ENCODE data around the gene PDE6C. TPM values are rescaled to one million over a fixed set of nuclear protein-coding genes. Genes with fewer than 3 reads are reported as not detected.
A peak's percentile ranks its signal among the peaks of the same experiment; 100 is the strongest.
"Not testable (repeated sequence)": the region's sequence is repeated elsewhere in the genome, so short reads cannot be mapped to it uniquely, and the experiment has no call there.

PDE6C gene
- total and polyA plus RNA-seq, 12 donors, result not detected

DNA sequence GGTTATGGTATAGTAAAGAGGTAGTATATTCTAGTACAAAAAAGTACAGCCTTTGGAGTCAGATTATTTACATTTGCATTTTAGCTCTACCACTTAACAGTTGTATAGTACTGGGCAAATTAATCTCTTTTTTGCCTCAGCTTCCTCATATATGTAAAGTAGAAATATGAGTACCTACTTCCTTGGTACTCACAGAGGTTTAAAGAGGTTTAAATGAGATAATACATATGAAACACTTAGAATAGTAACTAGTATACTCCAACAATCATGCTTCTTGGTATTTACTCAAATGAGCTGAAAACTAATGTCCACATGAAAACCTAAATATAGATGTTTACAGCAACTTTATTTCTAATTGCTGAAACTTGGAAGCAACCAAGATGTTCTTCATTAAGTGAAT, 75.4 kb downstream of the PDE6C start:
- no peak overlapping the region for H3K4me3 ChIP-seq
- DNase-seq, result no peak
- H3K27me3 ChIP-seq, result no peaks in the 10 kb centered on the region
- no peaks in the 10 kb centered on the region for H3K4me1 ChIP-seq
- intact Hi-C loops (cut with DNase I), result loop anchor here in 2 of 10 donors (10.0 kb wide), 1 partner anchor 133 kb away; no protein-coding TSS in a partner anchor
- H3K36me3 ChIP-seq, result peaks cover 0 to 99% (median 20%) of the 10 kb centered on the region in 9 donors
- H3K9me3 ChIP-seq, result no peaks in the 10 kb centered on the region
- ATAC-seq, result no peak
- H3K27ac ChIP-seq, result no peak overlapping the region
- TF ChIP-seq, protein P1, sequence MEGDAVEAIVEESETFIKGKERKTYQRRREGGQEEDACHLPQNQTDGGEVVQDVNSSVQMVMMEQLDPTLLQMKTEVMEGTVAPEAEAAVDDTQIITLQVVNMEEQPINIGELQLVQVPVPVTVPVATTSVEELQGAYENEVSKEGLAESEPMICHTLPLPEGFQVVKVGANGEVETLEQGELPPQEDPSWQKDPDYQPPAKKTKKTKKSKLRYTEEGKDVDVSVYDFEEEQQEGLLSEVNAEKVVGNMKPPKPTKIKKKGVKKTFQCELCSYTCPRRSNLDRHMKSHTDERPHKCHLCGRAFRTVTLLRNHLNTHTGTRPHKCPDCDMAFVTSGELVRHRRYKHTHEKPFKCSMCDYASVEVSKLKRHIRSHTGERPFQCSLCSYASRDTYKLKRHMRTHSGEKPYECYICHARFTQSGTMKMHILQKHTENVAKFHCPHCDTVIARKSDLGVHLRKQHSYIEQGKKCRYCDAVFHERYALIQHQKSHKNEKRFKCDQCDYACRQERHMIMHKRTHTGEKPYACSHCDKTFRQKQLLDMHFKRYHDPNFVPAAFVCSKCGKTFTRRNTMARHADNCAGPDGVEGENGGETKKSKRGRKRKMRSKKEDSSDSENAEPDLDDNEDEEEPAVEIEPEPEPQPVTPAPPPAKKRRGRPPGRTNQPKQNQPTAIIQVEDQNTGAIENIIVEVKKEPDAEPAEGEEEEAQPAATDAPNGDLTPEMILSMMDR (IDR thresholded peaks at IDR 0.05), result no peak

DNA sequence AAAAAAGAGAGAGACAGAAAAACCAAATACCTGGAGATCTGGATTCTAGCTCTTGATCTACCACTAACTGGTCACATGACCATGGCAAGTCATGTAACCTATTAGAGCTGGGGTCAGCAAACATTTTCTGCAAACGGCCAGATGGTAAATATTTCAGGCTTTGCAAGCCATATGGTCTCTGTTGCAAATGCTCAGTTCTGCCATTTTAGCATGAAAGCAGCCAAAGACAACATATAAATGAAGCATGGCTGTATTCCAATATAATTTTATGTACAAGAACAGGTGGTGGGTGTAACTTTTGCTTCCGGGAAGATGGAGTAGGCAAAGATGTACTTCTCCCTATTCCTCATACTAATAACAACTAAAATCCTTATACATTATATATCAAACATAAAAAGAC, 83.4 kb downstream of the PDE6C start:
- Histone ChIP-seq H3K9me3 (no peaks in the 10 kb centered on the region), H3K27me3 (no peaks in the 10 kb centered on the region), H3K4me1 (peaks cover 0 to 5% (median 3%) of the 10 kb centered on the region in 9 donors), H3K36me3 (peaks cover 0 to 94% (median 50%) of the 10 kb centered on the region in 9 donors), H3K27ac (no peak overlapping the region), H3K4me3 (no peak overlapping the region)
- TF ChIP-seq, protein P1 (IDR thresholded peaks at IDR 0.05), result no peak
- ATAC-seq, result no peak
- DNase-seq, result no peak
- intact Hi-C loops (cut with DNase I), result loop anchor here in 1 of 10 donors (10.0 kb wide), 1 partner anchor 341 kb away; no protein-coding TSS in a partner anchor
- WGBS, 2 donors, result 72 to 74% methylated on average over 2 of the region's 2 CpGs

DNA sequence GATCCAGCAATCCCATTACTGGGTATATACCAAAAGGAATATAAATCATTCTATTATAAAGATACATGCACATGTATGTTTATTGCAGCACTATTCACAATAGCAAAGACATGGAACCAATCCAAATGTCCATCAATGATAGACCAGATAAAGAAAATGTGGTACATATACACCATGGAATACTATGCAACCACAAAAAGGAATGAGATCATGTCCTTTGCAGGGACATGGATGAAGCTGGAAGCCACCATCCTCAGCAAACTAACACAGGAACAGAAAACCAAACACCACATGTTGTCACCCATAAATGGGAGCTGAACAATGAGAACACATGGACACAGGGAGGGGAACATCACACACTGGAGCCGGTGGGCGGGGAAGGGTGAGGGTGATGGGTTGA, 84.2 kb downstream of the PDE6C start:
- not testable (repeated sequence) for H3K27me3 ChIP-seq, ATAC-seq, H3K9me3 ChIP-seq, DNase-seq, H3K4me3 ChIP-seq, H3K27ac ChIP-seq
- Histone ChIP-seq H3K36me3 (peaks cover 0 to 85% (median 44%) of the 10 kb centered on the region in 9 donors), H3K4me1 (peaks cover 0 to 13% (median 10%) of the 10 kb centered on the region in 9 donors)
- intact Hi-C loops (cut with DNase I), result loop anchor here in 1 of 10 donors (10.0 kb wide), 1 partner anchor 342 kb away; no protein-coding TSS in a partner anchor
- 97 to 98% methylated on average over 2 of the region's 2 CpGs for WGBS, 2 donors

DNA sequence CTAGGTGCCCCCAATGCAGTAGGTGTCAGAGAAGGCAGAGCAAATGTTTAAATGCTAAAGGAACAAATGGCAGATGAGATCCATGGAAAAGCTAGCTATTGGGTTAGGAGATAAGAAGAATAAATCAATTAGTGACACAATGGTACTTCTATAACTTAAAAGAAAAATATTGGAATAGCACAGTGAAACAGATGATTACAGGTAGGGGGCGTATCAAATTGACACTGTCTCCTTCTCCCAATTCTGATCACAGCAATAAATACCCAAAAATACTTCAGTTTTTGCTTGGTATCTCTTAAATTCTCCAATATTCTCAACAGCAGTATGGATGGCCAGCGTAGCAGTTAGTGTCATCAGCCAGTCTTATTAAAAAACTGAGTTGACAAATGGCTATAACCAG, 84.9 kb downstream of the PDE6C start:
- peaks cover 0 to 16% (median 13%) of the 10 kb centered on the region in 9 donors for H3K4me1 ChIP-seq
- no peaks in the 10 kb centered on the region for H3K9me3 ChIP-seq
- no peaks in the 10 kb centered on the region for H3K27me3 ChIP-seq
- no peak overlapping the region for H3K4me3 ChIP-seq
- TF ChIP-seq, protein P1 (IDR thresholded peaks at IDR 0.05), result no peak
- H3K36me3 ChIP-seq, result peaks cover 0 to 79% (median 40%) of the 10 kb centered on the region in 9 donors
- no peak overlapping the region for H3K27ac ChIP-seq
- DNase-seq (no peak), ATAC-seq (no peak)
- whole genome bisulfite sequencing, 2 donors, result 92 to 93% methylated on average over 2 of the region's 2 CpGs
- intact Hi-C loops (cut with DNase I), result loop anchor here in 1 of 10 donors (10.0 kb wide), 1 partner anchor 342 kb away; no protein-coding TSS in a partner anchor

DNA sequence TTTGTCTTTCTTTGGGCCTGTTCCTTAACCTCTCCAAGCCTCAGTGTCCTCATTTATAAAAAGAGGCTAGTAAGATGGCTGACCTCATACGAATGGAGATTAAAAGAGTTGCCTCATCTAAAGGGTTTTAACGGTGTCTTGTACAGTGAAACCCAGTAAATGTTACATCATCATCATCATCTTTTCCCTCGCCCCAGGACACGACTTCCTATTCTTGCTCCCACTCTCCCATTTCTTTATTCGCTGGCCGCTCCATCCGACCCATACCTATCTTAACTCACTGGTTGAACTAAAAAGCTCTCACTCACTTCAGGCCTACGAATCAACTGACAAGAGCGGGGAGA, 89.5 kb downstream of the PDE6C start:
- intact Hi-C loops (cut with DNase I), result loop anchor here in 5 of 10 donors (5.0 to 10.0 kb wide), 2 partner anchors 113 to 115 kb away; no protein-coding TSS in a partner anchor
- Histone ChIP-seq H3K27me3 (no peaks in the 10 kb centered on the region), H3K4me3 (peak overlapping the region; percentile 49 to 93 (median 70)), H3K36me3 (peaks cover 0 to 33% (median 20%) of the 10 kb centered on the region in 9 donors), H3K4me1 (peaks cover 0 to 27% (median 15%) of the 10 kb centered on the region in 9 donors), H3K27ac (peak overlapping the region; percentile 42 to 95 (median 85)), H3K9me3 (no peaks in the 10 kb centered on the region)
- TF ChIP-seq, protein P1 (IDR thresholded peaks at IDR 0.05), result no peak
- ATAC-seq (peak; percentile 7 to 41 (median 26)), DNase-seq (no peak)
- 1% methylated on average over 9 of the region's 9 CpGs for WGBS, 2 donors

All from heart right ventricle (tissue), 16 donors.